Bronchial epithelial cell (primary cell): ENCODE measurements around the gene EYS. TPM values are rescaled to one million over a fixed set of nuclear protein-coding genes. Genes with fewer than 3 reads are reported as not detected.
"Not testable (repeated sequence)": the region's sequence is repeated elsewhere in the genome, so short reads cannot be mapped to it uniquely, and the experiment has no call there.

Experiments
- DNase-seq: peaks from one replicate; pipeline ENCODE4 v3.0.0-alpha.2; 2010; ENCODE audit warnings: low read depth
- FAIRE-seq: peaks from 2 replicates; lab custom pipeline; 2011; peaks lifted over from hg19 to GRCh38; lab: Jason Lieb, UNC
- H3K27me3 ChIP-seq: 2 replicates; pipeline ENCODE4 v1.5.1; 2011; ENCODE audit warnings: low read length; ENCODE audit not compliant: control insufficient read depth, insufficient read depth
- H3K36me3 ChIP-seq: 2 replicates; pipeline ENCODE4 v1.5.1; 2011; ENCODE audit warnings: low read length; ENCODE audit not compliant: control insufficient read depth, insufficient read depth
- H3K4me3 ChIP-seq: 2 replicates; pipeline ENCODE4 v1.5.1; 2011; ENCODE audit warnings: mild to moderate bottlenecking, low read depth, low read length, control low read depth
- total RNA-seq: library from RNA; depleted of rRNA; stranded (reverse); fragments of >200 nt; gene quantifications from 2 replicates; pipeline ENCODE4 v1.2.1, GENCODE V29; 2014
- TF ChIP-seq, protein P1 (sequence below): IDR thresholded peaks from 2 replicates; pipeline ENCODE4 v1.5.1; 2011; ENCODE audit warnings: mild to moderate bottlenecking, moderate library complexity, low read length, control low read depth, inconsistent platforms; ENCODE audit not compliant: insufficient read depth, severe bottlenecking

The EYS gene
- total RNA-seq, 1 donor from 2014 or later = 0.53 TPM

- H3K4me3 ChIP-seq = no peak overlapping the region
- H3K36me3 ChIP-seq = no peaks in the 10 kb centered on the region
- no peaks in the 10 kb centered on the region for H3K27me3 ChIP-seq
- TF ChIP-seq, protein P1, sequence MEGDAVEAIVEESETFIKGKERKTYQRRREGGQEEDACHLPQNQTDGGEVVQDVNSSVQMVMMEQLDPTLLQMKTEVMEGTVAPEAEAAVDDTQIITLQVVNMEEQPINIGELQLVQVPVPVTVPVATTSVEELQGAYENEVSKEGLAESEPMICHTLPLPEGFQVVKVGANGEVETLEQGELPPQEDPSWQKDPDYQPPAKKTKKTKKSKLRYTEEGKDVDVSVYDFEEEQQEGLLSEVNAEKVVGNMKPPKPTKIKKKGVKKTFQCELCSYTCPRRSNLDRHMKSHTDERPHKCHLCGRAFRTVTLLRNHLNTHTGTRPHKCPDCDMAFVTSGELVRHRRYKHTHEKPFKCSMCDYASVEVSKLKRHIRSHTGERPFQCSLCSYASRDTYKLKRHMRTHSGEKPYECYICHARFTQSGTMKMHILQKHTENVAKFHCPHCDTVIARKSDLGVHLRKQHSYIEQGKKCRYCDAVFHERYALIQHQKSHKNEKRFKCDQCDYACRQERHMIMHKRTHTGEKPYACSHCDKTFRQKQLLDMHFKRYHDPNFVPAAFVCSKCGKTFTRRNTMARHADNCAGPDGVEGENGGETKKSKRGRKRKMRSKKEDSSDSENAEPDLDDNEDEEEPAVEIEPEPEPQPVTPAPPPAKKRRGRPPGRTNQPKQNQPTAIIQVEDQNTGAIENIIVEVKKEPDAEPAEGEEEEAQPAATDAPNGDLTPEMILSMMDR = no peak
- FAIRE-seq = no peak
- no peak for DNase-seq
These were observed 75.3 kb downstream of the EYS start for GRCh38 chr6:65631711-65632110.

GRCh38 chr6:65627434-65627999 lies 79.5 kb downstream of the EYS start:
- H3K27me3 ChIP-seq, H3K36me3 ChIP-seq, DNase-seq, FAIRE-seq, H3K4me3 ChIP-seq: not testable (repeated sequence)

- FAIRE-seq (no peak), DNase-seq (no peak)
- Histone ChIP-seq H3K36me3 (no peaks in the 10 kb centered on the region), H3K27me3 (no peaks in the 10 kb centered on the region), H3K4me3 (no peak overlapping the region)
- TF ChIP-seq, protein P1 = no peak
These were observed 80.0 kb downstream of the EYS start for GRCh38 chr6:65627015-65627414.

DNA sequence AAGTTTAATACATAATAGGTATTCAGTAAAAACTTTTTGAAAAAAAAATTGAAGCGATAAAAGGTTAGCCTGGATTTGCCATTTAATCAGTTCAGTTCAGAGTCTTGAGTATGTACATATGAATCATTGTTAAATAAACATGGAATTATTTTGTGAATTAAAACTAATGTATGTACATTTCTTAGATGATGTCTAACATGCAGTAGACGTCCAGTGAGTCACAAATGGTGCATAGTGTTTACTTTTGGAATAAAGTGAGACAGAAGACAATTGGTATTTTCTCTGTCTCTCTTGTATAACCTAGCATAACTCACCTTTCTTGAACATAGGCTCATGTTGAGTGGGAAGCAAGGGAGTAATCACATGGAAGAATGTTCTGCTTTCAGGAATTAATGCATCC lies 83.5 kb downstream of the EYS start:
- no peak for FAIRE-seq
- Histone ChIP-seq H3K36me3 (no peaks in the 10 kb centered on the region), H3K4me3 (no peak overlapping the region), H3K27me3 (no peaks in the 10 kb centered on the region)
- TF ChIP-seq, protein P1 = no peak
- DNase-seq = peak; percentile 33

DNA sequence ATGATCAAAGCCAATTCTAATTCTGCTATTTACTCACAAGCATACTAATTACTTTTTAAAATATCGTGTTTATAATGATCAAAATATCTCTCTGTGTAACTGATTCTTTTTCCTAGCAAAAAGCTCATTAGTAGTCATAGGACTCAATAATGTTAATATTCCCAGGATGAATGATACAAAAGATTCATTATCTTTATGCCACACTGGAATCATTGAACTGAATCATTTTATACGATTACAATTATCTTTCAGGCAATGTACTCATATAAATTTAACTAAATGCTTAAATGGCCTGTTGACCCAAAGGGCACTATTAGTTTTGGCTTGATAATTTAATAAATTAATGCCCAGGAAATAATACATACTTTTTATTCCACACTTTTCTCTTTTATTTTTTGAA lies 96.3 kb downstream of the EYS start:
- Histone ChIP-seq H3K36me3 (no peaks in the 10 kb centered on the region), H3K4me3 (no peak overlapping the region), H3K27me3 (no peaks in the 10 kb centered on the region)
- DNase-seq (no peak), FAIRE-seq (no peak)
- TF ChIP-seq, protein P1 = no peak

DNA sequence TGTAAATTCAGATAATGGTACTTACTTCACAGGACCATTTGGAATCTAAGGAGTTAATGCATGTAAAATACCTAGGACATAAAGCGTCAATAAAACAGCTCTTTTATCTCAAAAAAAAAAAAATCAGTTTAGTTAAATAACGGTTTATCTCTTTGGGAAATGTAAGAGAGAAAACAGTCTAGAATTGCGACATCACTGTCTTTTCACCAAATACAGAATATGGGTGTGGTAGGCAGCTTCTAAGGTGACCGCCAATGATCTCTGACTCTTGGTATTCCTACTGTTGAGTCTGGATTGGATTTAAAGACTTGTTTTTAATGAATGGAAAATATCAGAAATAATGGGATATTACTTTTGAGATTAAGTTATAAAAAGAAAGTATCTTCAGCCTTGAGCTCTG lies 111.5 kb downstream of the EYS start:
- DNase-seq (no peak), FAIRE-seq (no peak)
- no peaks in the 10 kb centered on the region for H3K36me3 ChIP-seq
- TF ChIP-seq, protein P1 = no peak
- no peak overlapping the region for H3K4me3 ChIP-seq
- no peaks in the 10 kb centered on the region for H3K27me3 ChIP-seq
